Liver (tissue), 3 donors: ENCODE measurements around the gene GUCY1A1.

Experiments
- CTCF ChIP-seq: fragments of 150-350 bp; IDR thresholded peaks from 2 replicates; pipeline ENCODE4 v1.5.1; 2017; ENCODE audit warnings: improper control_type of control experiment, low read depth, low read length; ENCODE audit not compliant: missing input control
- GABPA ChIP-seq, 2 donors: IDR thresholded peaks in 1 of 2; conservative IDR thresholded peaks in 1 of 2; 2 replicates each; pipeline ENCODE4 v1.6.1; 2016; ENCODE audit warnings: antibody characterized with exemption in 2 of 2, mild to moderate bottlenecking in 1 of 2, moderate library complexity in 1 of 2
- MAX ChIP-seq: IDR thresholded peaks from 2 replicates; pipeline ENCODE4 v1.6.1; 2016; ENCODE audit warnings: antibody characterized with exemption
- REST ChIP-seq: IDR thresholded peaks from 2 replicates; pipeline ENCODE4 v1.6.1; 2016; ENCODE audit warnings: antibody characterized with exemption, mild to moderate bottlenecking
- donor health status: healthy.
- donor health status: healthy.

GRCh38 chr4:155638195-155638965, 28.3 kb upstream of the GUCY1A1 start:
- TF ChIP-seq MAX (no peak), CTCF (no peak), GABPA (IDR thresholded peaks at IDR 0.05 in 1 of 2, conservative IDR thresholded peaks at IDR 0.05 in 1 of 2) (no peak), REST (no peak)
